ENCODE data around the gene MEX3A.

DNA sequence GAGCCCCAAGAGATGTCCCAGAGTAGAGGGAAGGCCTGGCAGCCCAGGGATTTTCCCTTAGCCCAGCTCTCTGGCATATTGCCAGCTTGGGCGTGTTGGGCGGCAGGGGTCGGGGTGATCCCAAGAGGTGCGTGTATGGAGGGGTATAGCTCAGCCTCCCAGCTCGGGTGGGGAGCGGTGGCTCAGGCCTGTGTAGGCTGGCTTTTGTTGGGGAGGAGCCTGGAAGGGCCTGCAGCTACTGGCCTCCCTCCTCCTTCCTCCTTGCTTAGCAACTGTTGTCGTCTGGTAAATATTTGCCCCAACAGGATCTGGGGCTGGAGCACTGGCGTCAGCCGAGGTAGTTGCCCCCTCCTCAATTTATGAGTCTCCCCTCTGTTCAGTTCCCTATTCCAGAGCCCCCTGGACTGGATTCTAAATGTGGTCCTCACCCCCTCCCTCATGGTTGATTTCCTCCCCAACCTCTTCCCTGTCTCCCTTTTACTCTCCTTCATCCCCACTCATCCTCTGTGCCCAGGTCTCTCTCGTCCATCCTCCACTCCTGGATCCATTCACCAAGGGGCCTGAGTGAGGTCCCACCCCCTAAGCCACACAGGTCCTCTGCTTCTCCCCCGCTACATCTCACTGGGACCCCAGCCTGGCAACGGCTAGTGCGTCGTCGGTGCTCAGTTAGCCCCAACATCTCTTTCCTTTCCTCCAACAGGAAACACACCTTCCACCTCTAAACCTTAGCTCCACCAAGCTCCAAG lies 22.0 kb upstream of the MEX3A start:
- TF ChIP-seq FOXA1 (IDR thresholded peaks at IDR 0.05) (no peak), CTBP1 (IDR thresholded peaks at IDR 0.05; ENCODE audit: borderline replicate concordance) (no peak), ELF4 (IDR thresholded peaks at IDR 0.05) (no peak), SUZ12 (IDR thresholded peaks at IDR 0.05) (no peak), L3MBTL2 (conservative IDR thresholded peaks at IDR 0.05) (no peak), SP1 (IDR thresholded peaks at IDR 0.05) (no peak), HDGF (IDR thresholded peaks at IDR 0.05; ENCODE audit: borderline replicate concordance) (no peak), NFRKB (IDR thresholded peaks at IDR 0.05) (no peak), TARDBP (IDR thresholded peaks at IDR 0.05) (no peak), FOXM1 (IDR thresholded peaks at IDR 0.05; ENCODE audit: borderline replicate concordance) (no peak)
- TF ChIP-seq, protein P1, sequence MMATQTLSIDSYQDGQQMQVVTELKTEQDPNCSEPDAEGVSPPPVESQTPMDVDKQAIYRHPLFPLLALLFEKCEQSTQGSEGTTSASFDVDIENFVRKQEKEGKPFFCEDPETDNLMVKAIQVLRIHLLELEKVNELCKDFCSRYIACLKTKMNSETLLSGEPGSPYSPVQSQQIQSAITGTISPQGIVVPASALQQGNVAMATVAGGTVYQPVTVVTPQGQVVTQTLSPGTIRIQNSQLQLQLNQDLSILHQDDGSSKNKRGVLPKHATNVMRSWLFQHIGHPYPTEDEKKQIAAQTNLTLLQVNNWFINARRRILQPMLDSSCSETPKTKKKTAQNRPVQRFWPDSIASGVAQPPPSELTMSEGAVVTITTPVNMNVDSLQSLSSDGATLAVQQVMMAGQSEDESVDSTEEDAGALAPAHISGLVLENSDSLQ (IDR thresholded peaks at IDR 0.05): no peak
